ENCODE measurements around the gene NPRL2. TPM values are rescaled to one million over a fixed set of nuclear protein-coding genes. Genes with fewer than 3 reads are reported as not detected.

NPRL2 gene
- total RNA-seq, 1 experiment from 2014 or later: 35.4 TPM

GRCh38 chr3:50371133-50371685 is 20.6 kb upstream of the NPRL2 start:
- Histone ChIP-seq H2AFZ (ENCODE audit: low read depth, low read length, poor library complexity, severe bottlenecking) (no peak overlapping the region), H3K9me3 (ENCODE audit: control insufficient read depth in 1 of 2, insufficient read depth in 1 of 2, low read depth in 1 of 2, low read length in 2 of 2) (no peaks in the 10 kb centered on the region), H3K27ac (ENCODE audit: low read depth, low read length) (no peak overlapping the region), H3K36me3 (ENCODE audit: control insufficient read depth in 1 of 2, insufficient read depth in 2 of 2, low read length in 2 of 2) (no peaks in the 10 kb centered on the region), H3K9ac (ENCODE audit: low read length) (no peak overlapping the region), H3K4me1 (ENCODE audit: control insufficient read depth in 1 of 2, insufficient read depth in 2 of 2, low read length in 2 of 2) (peaks cover 4 to 10% of the 10 kb centered on the region in 2 experiments; a peak in 2 of 4 replicates), H3K4me3 (replicated peaks in 1 of 2; ENCODE audit: low read depth in 1 of 2, low read length in 2 of 2) (no peak overlapping the region), H3K27me3 (ENCODE audit: insufficient read depth, low read length) (no peaks in the 10 kb centered on the region), H3K9me2 (ENCODE audit: insufficient read depth) (no peaks in the 10 kb centered on the region), H3K79me2 (ENCODE audit: insufficient read depth, low read length) (no peaks in the 10 kb centered on the region), H3K4me2 (ENCODE audit: low read length) (no peak overlapping the region), H4K20me1 (ENCODE audit: insufficient read depth) (no peaks in the 10 kb centered on the region)
- CTCF ChIA-PET: interaction anchor here (0.9 to 1.0 kb wide), 3 partner anchors 18 to 180 kb away, joined by 3 to 12 read pairs (median 4); no protein-coding TSS in a partner anchor
- no peak for DNase-seq (ENCODE audit: low read depth, low spot score)
- BruUV-seq (replicated peaks): no TSS peak
- POLR2A ChIA-PET: interaction anchor here (1.1 kb wide), 1 partner anchor 135 kb away, joined by 3 read pairs; the partner anchor contains the start of gene GNAI2
- TF ChIP-seq YY1 (IDR thresholded peaks at IDR 0.05; ENCODE audit: extremely low read depth, insufficient replicate concordance, low read depth, low read length): no peak
- no peak for TF ChIP-seq POLR2AphosphoS5 (IDR thresholded peaks at IDR 0.05; ENCODE audit: low read depth, low read length)
- no peak for TF ChIP-seq SP1 (IDR thresholded peaks at IDR 0.05; ENCODE audit: low read depth)
- ATAC-seq: no peak
- RAD21 ChIA-PET (ENCODE audit: low non-redundant PET in 1 of 2, low total read pairs in 2 of 2, uncharacterized antibody in 2 of 2, unreplicated experiment in 2 of 2): interaction anchor here (1.0 to 1.1 kb wide), 2 partner anchors 171 kb away, joined by 5 to 6 read pairs; no protein-coding TSS in a partner anchor
- intact Hi-C loops (cut with micrococcal nuclease): no loop called here

DNA sequence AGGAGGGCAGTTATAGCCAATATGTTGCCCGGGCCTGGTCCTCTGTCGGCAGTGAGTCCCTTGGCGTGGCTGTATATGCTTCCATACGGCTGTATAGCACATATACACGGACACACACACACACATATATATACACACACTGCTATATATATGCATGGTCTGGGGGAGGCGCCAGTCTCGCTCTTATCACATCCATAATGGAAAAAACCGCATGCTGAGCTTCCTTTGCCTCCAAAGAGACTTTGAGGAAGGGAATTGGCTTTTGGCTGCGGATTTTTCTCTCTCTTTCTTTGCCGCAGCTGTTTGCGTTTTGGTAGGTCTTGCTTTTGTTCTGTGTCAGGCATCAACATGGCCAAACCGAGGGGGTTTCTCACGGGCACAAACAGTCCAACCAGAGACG is 20.0 kb upstream of the NPRL2 start:
- ATAC-seq: peak; percentile 68
- peak in 2 of 3 experiments; percentile 31 to 55; a peak in 5 of 6 replicates for TF ChIP-seq CTCF (IDR thresholded peaks at IDR 0.05 in 2 of 3, conservative IDR thresholded peaks at IDR 0.05 in 1 of 3; ENCODE audit: borderline replicate concordance in 1 of 3, insufficient read depth in 1 of 3, low read depth in 2 of 3, low read length in 2 of 3)
- TF ChIP-seq FOSL1 (IDR thresholded peaks at IDR 0.05; ENCODE audit: low read depth): no peak
- TF ChIP-seq EZH2phosphoT487 (IDR thresholded peaks at IDR 0.05; ENCODE audit: borderline replicate concordance): no peak
- TF ChIP-seq, protein P1, sequence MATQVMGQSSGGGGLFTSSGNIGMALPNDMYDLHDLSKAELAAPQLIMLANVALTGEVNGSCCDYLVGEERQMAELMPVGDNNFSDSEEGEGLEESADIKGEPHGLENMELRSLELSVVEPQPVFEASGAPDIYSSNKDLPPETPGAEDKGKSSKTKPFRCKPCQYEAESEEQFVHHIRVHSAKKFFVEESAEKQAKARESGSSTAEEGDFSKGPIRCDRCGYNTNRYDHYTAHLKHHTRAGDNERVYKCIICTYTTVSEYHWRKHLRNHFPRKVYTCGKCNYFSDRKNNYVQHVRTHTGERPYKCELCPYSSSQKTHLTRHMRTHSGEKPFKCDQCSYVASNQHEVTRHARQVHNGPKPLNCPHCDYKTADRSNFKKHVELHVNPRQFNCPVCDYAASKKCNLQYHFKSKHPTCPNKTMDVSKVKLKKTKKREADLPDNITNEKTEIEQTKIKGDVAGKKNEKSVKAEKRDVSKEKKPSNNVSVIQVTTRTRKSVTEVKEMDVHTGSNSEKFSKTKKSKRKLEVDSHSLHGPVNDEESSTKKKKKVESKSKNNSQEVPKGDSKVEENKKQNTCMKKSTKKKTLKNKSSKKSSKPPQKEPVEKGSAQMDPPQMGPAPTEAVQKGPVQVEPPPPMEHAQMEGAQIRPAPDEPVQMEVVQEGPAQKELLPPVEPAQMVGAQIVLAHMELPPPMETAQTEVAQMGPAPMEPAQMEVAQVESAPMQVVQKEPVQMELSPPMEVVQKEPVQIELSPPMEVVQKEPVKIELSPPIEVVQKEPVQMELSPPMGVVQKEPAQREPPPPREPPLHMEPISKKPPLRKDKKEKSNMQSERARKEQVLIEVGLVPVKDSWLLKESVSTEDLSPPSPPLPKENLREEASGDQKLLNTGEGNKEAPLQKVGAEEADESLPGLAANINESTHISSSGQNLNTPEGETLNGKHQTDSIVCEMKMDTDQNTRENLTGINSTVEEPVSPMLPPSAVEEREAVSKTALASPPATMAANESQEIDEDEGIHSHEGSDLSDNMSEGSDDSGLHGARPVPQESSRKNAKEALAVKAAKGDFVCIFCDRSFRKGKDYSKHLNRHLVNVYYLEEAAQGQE (IDR thresholded peaks at IDR 0.05; ENCODE audit: low read depth): no peak
- TF ChIP-seq ELF1 (IDR thresholded peaks at IDR 0.05; ENCODE audit: borderline replicate concordance, low read depth): no peak
- TF ChIP-seq, protein P2, sequence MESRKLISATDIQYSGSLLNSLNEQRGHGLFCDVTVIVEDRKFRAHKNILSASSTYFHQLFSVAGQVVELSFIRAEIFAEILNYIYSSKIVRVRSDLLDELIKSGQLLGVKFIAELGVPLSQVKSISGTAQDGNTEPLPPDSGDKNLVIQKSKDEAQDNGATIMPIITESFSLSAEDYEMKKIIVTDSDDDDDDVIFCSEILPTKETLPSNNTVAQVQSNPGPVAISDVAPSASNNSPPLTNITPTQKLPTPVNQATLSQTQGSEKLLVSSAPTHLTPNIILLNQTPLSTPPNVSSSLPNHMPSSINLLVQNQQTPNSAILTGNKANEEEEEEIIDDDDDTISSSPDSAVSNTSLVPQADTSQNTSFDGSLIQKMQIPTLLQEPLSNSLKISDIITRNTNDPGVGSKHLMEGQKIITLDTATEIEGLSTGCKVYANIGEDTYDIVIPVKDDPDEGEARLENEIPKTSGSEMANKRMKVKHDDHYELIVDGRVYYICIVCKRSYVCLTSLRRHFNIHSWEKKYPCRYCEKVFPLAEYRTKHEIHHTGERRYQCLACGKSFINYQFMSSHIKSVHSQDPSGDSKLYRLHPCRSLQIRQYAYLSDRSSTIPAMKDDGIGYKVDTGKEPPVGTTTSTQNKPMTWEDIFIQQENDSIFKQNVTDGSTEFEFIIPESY (IDR thresholded peaks at IDR 0.05; ENCODE audit: extremely low read depth, insufficient replicate concordance, low read length): no peak
- TF ChIP-seq RAD21 (IDR thresholded peaks at IDR 0.05; ENCODE audit: low read depth): peak; percentile 67

More for the DNA sequence above, 20.0 kb upstream of the NPRL2 start:
- intact Hi-C loops (cut with micrococcal nuclease): no loop called here
- ChIA-PET RAD21 (ENCODE audit: low non-redundant PET in 1 of 2, low total read pairs in 2 of 2, uncharacterized antibody in 2 of 2, unreplicated experiment in 2 of 2) (interaction anchor here (1.0 to 1.1 kb wide), 2 partner anchors 171 to 172 kb away, joined by 5 to 6 read pairs; no protein-coding TSS in a partner anchor), POLR2A (interaction anchor here (1.1 kb wide), 1 partner anchor 135 kb away, joined by 3 read pairs; the partner anchor contains the start of gene GNAI2), CTCF (interaction anchor here (0.9 to 1.0 kb wide), 3 partner anchors 18 to 180 kb away, joined by 3 to 12 read pairs (median 4); no protein-coding TSS in a partner anchor)
- Histone ChIP-seq H3K9me2 (ENCODE audit: insufficient read depth) (no peaks in the 10 kb centered on the region), H3K36me3 (ENCODE audit: control insufficient read depth in 1 of 2, insufficient read depth in 2 of 2, low read length in 2 of 2) (no peaks in the 10 kb centered on the region), H4K20me1 (ENCODE audit: insufficient read depth) (no peaks in the 10 kb centered on the region), H3K4me1 (ENCODE audit: control insufficient read depth in 1 of 2, insufficient read depth in 2 of 2, low read length in 2 of 2) (peaks cover 4 to 12% of the 10 kb centered on the region in 2 experiments; a peak in 2 of 4 replicates), H3K9me3 (ENCODE audit: control insufficient read depth in 1 of 2, insufficient read depth in 1 of 2, low read depth in 1 of 2, low read length in 2 of 2) (no peaks in the 10 kb centered on the region), H3K27ac (ENCODE audit: low read depth, low read length) (no peak overlapping the region), H3K4me2 (ENCODE audit: low read length) (no peak overlapping the region), H3K9ac (ENCODE audit: low read length) (no peak overlapping the region), H3K4me3 (replicated peaks in 1 of 2; ENCODE audit: low read depth in 1 of 2, low read length in 2 of 2) (no peak overlapping the region), H2AFZ (ENCODE audit: low read depth, low read length, poor library complexity, severe bottlenecking) (no peak overlapping the region), H3K79me2 (ENCODE audit: insufficient read depth, low read length) (no peaks in the 10 kb centered on the region), H3K27me3 (ENCODE audit: insufficient read depth, low read length) (no peaks in the 10 kb centered on the region)
- no TSS peak for BruUV-seq (replicated peaks)
- DNase-seq (ENCODE audit: low read depth, low spot score): no peak
